ENCODE data around the gene GLYATL1. TPM values are rescaled to one million over a fixed set of nuclear protein-coding genes. Genes with fewer than 3 reads are reported as not detected.

Gene GLYATL1
- total RNA-seq, 1 experiment from 2014 or later, result not detected

- ATAC-seq (no peak), DNase-seq (ENCODE audit: low read depth, low spot score) (no peak)
- Histone ChIP-seq H3K27ac (ENCODE audit: low read length) (no peak overlapping the region), H3K36me3 (ENCODE audit: control insufficient read depth, insufficient read depth, low read length) (no peaks in the 10 kb centered on the region), H3K4me3 (ENCODE audit: low read depth in 2 of 2, low read length in 2 of 2) (no peak overlapping the region), H3K27me3 (ENCODE audit: control insufficient read depth, insufficient read depth, low read length) (peaks cover 2% of the 10 kb centered on the region), H3K9me3 (ENCODE audit: control insufficient read depth, insufficient read depth, low read depth, low read length) (no peaks in the 10 kb centered on the region), H3K4me1 (ENCODE audit: control insufficient read depth, insufficient read depth, low read length) (no peaks in the 10 kb centered on the region)
- BruUV-seq (replicated peaks), result no TSS peak
- TF ChIP-seq SIN3A (IDR thresholded peaks at IDR 0.05; ENCODE audit: borderline replicate concordance, insufficient read depth, low read depth, low read length) (no peak), TCF7L2 (IDR thresholded peaks at IDR 0.05; ENCODE audit: low read depth, low read length) (no peak), REST (IDR thresholded peaks at IDR 0.05; ENCODE audit: insufficient read depth in 1 of 2, low read depth in 2 of 2, low read length in 1 of 2) (no peak), POLR2AphosphoS5 (IDR thresholded peaks at IDR 0.05; ENCODE audit: low read depth, low read length) (no peak), CTCF (IDR thresholded peaks at IDR 0.05) (no peak)
- ChIA-PET POLR2A (no interaction called here), CTCF (no interaction called here)
- in situ Hi-C loops (cut with HindIII; ENCODE audit: low pct_unique_long_range_greater_than_20kb, low sequenced_read_pairs), result no loop called here
- intact Hi-C loops (cut with micrococcal nuclease; ENCODE audit: unreplicated experiment), result no loop called here
Measured at GRCh38 chr11:58930926-58931325, 8.4 kb upstream of the GLYATL1 start.

- in situ Hi-C loops (cut with HindIII; ENCODE audit: low pct_unique_long_range_greater_than_20kb, low sequenced_read_pairs), result no loop called here
- DNase-seq (ENCODE audit: low read depth, low spot score), result no peak
- H3K4me3 ChIP-seq (ENCODE audit: low read depth in 2 of 2, low read length in 2 of 2), result no peak overlapping the region
- ChIA-PET CTCF (no interaction called here), POLR2A (interaction anchor here (0.7 kb wide), 1 partner anchor 134 kb away, joined by 4 read pairs; no protein-coding TSS in a partner anchor)
- H3K27ac ChIP-seq (ENCODE audit: low read length), result no peak overlapping the region
- intact Hi-C loops (cut with micrococcal nuclease; ENCODE audit: unreplicated experiment), result no loop called here
- H3K4me1 ChIP-seq (ENCODE audit: control insufficient read depth, insufficient read depth, low read length), result no peaks in the 10 kb centered on the region
- no peaks in the 10 kb centered on the region for H3K36me3 ChIP-seq (ENCODE audit: control insufficient read depth, insufficient read depth, low read length)
- BruUV-seq (replicated peaks), result no TSS peak
- no peaks in the 10 kb centered on the region; the same call in 1 of the 2 replicates for H3K27me3 ChIP-seq (ENCODE audit: control insufficient read depth, insufficient read depth, low read length)
- no peak for ATAC-seq
- TF ChIP-seq REST (IDR thresholded peaks at IDR 0.05; ENCODE audit: insufficient read depth in 1 of 2, low read depth in 2 of 2, low read length in 1 of 2), result no peak
- TF ChIP-seq SIN3A (IDR thresholded peaks at IDR 0.05; ENCODE audit: borderline replicate concordance, insufficient read depth, low read depth, low read length), result no peak
- no peak for TF ChIP-seq TCF7L2 (IDR thresholded peaks at IDR 0.05; ENCODE audit: low read depth, low read length)
- no peak for TF ChIP-seq POLR2AphosphoS5 (IDR thresholded peaks at IDR 0.05; ENCODE audit: low read depth, low read length)
- no peak for TF ChIP-seq CTCF (IDR thresholded peaks at IDR 0.05)
- H3K9me3 ChIP-seq (ENCODE audit: control insufficient read depth, insufficient read depth, low read depth, low read length), result no peaks in the 10 kb centered on the region
Measured at GRCh38 chr11:58933661-58934060, 5.6 kb upstream of the GLYATL1 start.
